NB4 (cell line): ENCODE results near the gene CCDC18.

ENCODE experiments used
- POLR2A ChIP-seq: IDR thresholded peaks from 2 replicates; pipeline ENCODE4 v1.6.1; 2011; ENCODE audit warnings: mild to moderate bottlenecking; ENCODE audit not compliant: insufficient read length; ENCODE audit errors: extremely low read depth
- TF ChIP-seq, protein P1 (sequence below): IDR thresholded peaks from one replicate; pipeline ENCODE4 v1.5.1; 2012; ENCODE audit warnings: low read depth, low read length

DNA sequence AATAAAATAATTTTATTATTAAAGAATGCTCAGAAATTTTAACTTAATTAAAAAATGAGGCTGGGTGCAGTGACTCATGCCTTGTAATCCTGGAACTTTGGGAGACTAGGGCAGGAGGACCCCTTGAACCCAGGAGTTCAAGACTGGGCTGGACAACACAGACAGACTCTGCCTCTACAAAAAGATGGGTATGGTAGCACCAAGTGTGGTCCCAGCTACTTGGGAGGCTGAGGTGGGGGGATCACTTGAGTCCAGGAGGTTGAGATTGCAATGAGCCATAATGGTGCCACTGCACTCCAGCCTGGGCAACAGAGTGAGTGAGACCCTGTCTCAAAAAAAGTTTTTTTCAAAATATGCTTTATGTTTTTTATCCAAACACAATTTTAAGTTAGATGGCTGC is 25.6 kb upstream of the CCDC18 start:
- TF ChIP-seq, protein P1, sequence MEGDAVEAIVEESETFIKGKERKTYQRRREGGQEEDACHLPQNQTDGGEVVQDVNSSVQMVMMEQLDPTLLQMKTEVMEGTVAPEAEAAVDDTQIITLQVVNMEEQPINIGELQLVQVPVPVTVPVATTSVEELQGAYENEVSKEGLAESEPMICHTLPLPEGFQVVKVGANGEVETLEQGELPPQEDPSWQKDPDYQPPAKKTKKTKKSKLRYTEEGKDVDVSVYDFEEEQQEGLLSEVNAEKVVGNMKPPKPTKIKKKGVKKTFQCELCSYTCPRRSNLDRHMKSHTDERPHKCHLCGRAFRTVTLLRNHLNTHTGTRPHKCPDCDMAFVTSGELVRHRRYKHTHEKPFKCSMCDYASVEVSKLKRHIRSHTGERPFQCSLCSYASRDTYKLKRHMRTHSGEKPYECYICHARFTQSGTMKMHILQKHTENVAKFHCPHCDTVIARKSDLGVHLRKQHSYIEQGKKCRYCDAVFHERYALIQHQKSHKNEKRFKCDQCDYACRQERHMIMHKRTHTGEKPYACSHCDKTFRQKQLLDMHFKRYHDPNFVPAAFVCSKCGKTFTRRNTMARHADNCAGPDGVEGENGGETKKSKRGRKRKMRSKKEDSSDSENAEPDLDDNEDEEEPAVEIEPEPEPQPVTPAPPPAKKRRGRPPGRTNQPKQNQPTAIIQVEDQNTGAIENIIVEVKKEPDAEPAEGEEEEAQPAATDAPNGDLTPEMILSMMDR = no peak
- TF ChIP-seq POLR2A = no peak
